GM18951 (cell line): ENCODE results near the gene PI4K2A.
A peak's percentile ranks its signal among the peaks of the same experiment; 100 is the strongest.
"Not testable (repeated sequence)": the region's sequence is repeated elsewhere in the genome, so short reads cannot be mapped to it uniquely, and the experiment has no call there.

Source experiments
- POLR2A ChIP-seq: IDR thresholded peaks from 4 replicates; pipeline ENCODE4 v1.6.1; 2011; ENCODE audit warnings: mild to moderate bottlenecking; ENCODE audit not compliant: insufficient read length, insufficient read depth; ENCODE audit errors: extremely low read depth
- in situ Hi-C: fragments of 300-500 bp; cut with MboI; formaldehyde crosslinking; loops from one replicate; pipeline ENCODE4 v1.12.0; 2022; ENCODE audit warnings: low sequenced_read_pairs, mixed read lengths, inconsistent platforms; ENCODE audit not compliant: unreplicated experiment

The PI4K2A gene

GRCh38 chr10:97690133-97690532 lies 49.7 kb downstream of the PI4K2A start:
- in situ Hi-C loops = no loop called here
- TF ChIP-seq POLR2A = no peak

- in situ Hi-C loops = not testable (repeated sequence)
Measured at GRCh38 chr10:97698072-97698655, 57.7 kb downstream of the PI4K2A start.

- in situ Hi-C loops = no loop called here
- no peak for TF ChIP-seq POLR2A
Measured at GRCh38 chr10:97701438-97702069, 61.1 kb downstream of the PI4K2A start.

GRCh38 chr10:97703398-97704067 lies 63.1 kb downstream of the PI4K2A start:
- in situ Hi-C loops = no loop called here
- TF ChIP-seq POLR2A = no peak

GRCh38 chr10:97704341-97704740 lies 63.9 kb downstream of the PI4K2A start:
- no peak for TF ChIP-seq POLR2A
- in situ Hi-C loops = no loop called here

- in situ Hi-C loops = no loop called here
- TF ChIP-seq POLR2A = no peak
Measured at GRCh38 chr10:97705006-97705670, 64.7 kb downstream of the PI4K2A start.

GRCh38 chr10:97707134-97707861 lies 66.8 kb downstream of the PI4K2A start:
- in situ Hi-C loops = no loop called here
- TF ChIP-seq POLR2A = no peak

GRCh38 chr10:97708167-97708566 lies 67.7 kb downstream of the PI4K2A start:
- TF ChIP-seq POLR2A = no peak

GRCh38 chr10:97708976-97709946 lies 68.8 kb downstream of the PI4K2A start:
- no peak for TF ChIP-seq POLR2A

More at GRCh38 chr10:97708167-97708566, 67.7 kb downstream of the PI4K2A start:
- in situ Hi-C loops = no loop called here

GRCh38 chr10:97711640-97712572 lies 71.4 kb downstream of the PI4K2A start:
- in situ Hi-C loops = no loop called here
- no peak for TF ChIP-seq POLR2A

More at GRCh38 chr10:97708976-97709946, 68.8 kb downstream of the PI4K2A start:
- in situ Hi-C loops = no loop called here

GRCh38 chr10:97713339-97713825 lies 72.9 kb downstream of the PI4K2A start, which contains the start of gene MARVELD1:
Gene MARVELD1 (plus strand): TSS chr10:97713730. CDS start chr10:97713877, 147 bp downstream.
- TF ChIP-seq POLR2A = peak; percentile 46
- in situ Hi-C loops = no loop called here
